ENCODE data around the gene N4BP2L1.

The N4BP2L1 gene

GRCh38 chr13:32430018-32430747 lies 2.3 kb upstream of the N4BP2L1 start:
- DNase-seq, result no peak

GRCh38 chr13:32429433-32429909 lies 1.5 kb upstream of the N4BP2L1 start:
- DNase-seq, result no peak

GRCh38 chr13:32428581-32429432 lies 877 bp upstream of the N4BP2L1 start:
- DNase-seq, result no peak

DNA sequence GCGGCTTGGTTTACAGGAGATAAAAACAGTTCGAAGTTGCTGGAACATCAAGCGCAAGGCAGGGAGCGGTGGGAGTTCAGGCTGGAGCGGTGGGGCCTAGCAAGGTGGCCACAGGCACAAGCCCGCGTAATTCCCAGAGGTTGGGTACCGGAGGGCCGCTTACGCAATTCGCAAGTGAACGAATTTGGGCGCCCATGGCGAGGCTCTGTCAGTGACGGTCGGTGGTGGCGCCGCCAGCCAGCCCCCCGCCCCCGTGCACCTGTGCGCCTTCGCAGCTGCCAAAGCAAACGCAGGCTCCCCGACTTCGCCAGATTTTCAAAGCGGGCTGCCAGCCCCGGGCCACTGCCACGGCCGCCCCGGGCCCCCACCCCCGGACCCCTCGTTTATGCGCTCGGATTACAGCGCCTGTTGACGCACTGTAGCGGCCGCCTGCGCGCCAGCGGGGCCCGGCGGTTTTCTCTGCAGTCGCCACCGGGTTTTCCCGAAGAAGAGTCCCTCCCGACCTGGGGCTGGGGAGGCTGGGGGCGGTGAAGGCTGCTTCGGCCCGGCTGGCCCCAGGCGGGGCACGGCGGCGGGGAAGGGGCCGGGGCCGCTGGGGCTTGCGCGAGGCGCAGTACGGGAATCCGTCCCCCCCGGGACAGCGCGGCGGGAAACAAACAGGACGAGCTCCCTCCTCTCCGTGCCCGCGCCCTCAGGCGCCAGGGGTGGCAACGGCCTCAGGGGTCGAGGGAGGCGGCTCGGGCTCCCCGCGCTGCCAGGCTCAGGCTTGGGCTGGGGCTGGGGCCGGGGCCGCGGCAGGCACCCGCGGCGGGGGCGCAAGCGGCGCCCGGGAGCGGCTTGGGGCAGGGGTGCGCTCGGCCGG lies 709 bp downstream of the N4BP2L1 start:
- DNase-seq, result peak in 1 of 2 experiments; percentile 31

- DNase-seq, result no peak
Measured at GRCh38 chr13:32426191-32426989, 1.5 kb downstream of the N4BP2L1 start.

- no peak for DNase-seq
Measured at GRCh38 chr13:32425158-32425557, 2.8 kb downstream of the N4BP2L1 start.

DNA sequence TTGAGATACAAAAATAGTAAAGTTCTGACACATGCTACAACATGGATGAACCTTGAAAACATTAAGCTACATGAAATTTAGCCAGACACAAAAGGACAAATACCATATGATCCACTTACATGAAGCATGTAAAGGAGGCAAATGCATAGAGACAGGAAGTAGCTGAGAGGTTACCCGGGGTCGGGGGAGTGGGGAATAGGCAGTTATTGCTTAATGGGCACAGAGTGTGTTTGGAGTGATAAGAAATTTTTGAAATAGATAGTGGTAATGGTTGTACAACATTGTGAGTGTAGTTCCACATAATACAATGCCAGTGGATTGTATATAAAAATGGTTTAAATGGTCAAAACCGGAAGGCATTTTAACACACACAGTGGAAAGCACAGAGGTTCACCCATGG lies 4.3 kb downstream of the N4BP2L1 start:
- no peak for DNase-seq

- DNase-seq, result no peak
Measured at GRCh38 chr13:32419862-32420261, 8.1 kb downstream of the N4BP2L1 start.

GRCh38 chr13:32417995-32418394 lies 9.9 kb downstream of the N4BP2L1 start:
- no peak for DNase-seq

- no peak for DNase-seq
Measured at GRCh38 chr13:32415019-32415418, 12.9 kb downstream of the N4BP2L1 start.

GRCh38 chr13:32414580-32414979 lies 13.3 kb downstream of the N4BP2L1 start:
- DNase-seq, result no peak

DNA sequence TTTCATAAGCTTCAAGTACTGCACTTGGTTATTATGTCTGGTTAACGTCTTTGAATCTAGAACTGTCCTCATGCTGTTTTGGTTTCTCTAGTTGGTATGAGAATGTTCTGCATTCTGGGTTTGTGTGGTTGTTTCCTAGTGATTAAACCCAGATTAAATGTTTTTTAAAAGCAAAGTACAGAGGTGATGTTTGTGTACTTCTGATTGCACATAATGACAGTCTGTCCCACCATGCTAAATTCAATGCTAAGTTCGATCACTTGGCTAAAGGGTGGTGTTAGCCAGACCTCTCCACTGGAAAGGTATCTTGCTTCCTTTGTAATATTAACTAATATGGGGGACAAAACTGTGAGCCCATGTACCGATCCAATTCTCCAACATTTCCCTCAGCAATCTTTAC lies 14.6 kb downstream of the N4BP2L1 start:
- DNase-seq, result no peak

- DNase-seq, result no peak
Measured at GRCh38 chr13:32409561-32410421, 18.1 kb downstream of the N4BP2L1 start.

- no peak for DNase-seq
Measured at GRCh38 chr13:32409001-32409313, 19.0 kb downstream of the N4BP2L1 start.

DNA sequence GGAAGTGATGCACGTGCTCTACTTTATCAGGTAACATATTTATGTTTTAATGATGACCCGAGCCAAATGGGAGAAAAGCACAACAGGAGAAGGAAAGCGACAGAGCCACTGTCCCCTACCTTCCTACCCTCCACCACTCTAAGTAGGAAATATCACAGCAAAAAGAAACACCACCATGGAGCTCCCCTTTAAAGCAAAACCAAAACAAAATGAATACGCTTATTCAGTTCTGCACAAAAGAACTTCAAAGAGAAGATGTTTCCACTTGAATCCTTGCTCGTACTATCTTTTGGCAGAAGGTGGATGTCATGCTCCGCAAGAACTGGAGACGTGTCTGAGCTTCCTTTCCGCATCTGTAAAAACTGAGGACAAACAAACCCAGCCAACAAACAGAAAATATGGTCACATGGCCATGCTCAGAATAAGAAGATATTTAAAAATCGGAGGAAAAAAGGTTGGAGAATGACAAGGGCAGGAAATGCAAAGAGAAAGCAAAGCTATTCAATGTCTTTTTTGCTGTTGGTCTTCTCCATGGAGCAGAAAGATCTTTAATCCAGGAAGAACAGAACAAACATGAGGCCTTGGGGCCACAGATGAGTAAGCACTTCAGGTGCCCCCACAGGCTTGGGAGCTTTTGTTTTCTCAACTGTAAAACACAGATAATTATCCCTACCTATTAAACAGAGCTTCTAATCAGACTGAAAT lies 19.5 kb downstream of the N4BP2L1 start:
- DNase-seq, result no peak

DNA sequence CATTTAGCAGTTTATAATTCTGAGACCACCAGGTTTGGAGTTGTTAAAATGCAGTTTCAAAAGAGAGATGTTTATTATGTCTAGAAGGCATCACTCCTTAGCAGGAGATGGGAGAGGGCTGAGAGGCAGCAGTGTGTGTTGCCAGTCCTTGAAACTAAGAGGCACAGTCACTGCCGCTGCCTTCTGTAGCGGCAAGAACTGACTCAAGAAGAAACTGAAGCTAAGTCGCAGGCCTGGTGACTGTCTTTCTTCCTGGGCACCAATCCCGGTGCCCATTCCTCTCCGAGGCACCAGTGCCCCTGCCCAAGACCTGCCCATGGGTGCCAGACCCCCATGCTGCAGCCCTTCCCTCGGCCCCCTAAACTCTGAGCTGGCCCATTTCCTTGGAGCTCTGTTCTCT lies 20.1 kb downstream of the N4BP2L1 start:
- DNase-seq, result no peak

DNA sequence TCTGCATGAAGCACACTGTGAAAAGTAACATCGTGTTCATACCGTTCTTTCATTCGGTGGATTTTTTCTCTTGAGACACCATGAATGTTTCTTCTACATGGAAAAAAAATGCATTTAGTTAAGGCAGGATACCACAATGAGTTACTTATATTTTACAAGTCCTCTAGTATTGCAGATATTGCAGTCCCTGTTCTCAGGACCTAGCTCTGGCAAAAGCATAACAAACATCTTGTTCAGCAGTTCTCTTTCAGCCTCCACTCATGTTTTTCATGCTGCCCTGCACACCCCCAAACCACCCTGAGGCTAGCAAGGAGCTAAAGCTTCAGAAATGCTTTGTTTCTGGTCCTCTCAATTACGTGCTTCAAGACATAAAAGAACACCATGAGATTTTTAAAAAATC lies 24.8 kb downstream of the N4BP2L1 start:
- DNase-seq, result no peak

DNA sequence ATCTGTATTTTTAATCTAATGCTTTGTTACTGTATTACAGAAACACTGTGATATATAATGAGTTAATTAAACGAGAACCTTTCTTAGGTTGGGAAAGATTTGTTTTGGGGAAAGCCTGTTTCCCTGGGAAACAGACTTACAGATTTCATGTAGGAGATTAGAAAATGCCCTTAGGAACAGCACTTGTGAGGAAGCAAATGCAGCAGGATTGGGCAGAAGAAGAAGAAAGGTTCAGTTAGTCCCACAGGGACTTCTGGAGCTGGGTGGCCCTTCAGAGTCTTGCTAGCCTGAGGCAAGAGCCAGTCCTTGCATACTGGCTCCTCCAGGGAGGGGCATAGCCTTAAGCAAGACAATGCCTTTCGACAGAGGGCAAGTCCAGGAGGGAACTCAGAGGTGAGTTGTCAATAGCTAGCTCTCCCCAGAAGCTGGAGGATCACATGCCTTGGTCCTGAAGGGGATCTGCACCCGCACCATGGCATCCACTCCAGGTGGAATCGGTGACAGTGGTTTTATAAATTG lies 36.8 kb downstream of the N4BP2L1 start:
- no peak for DNase-seq

DNA sequence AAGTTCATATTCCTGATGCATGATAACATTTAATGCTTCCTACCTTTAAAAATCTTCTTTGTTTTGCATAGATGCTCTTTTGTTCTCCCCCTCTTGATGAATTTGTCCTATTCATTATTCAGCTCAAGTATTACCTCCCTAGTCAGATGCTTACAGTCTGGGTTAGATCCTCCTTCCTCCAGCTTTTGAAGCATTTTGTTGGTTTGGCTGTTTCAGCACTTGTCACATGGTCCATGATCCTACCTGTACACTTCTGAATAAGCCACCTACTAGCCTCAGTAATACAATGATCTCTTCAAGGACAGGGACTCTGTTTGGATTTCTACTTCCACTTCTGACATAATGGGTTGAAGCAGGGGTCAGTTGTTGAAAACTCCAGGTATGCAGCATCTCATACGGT lies 37.4 kb downstream of the N4BP2L1 start:
- no peak for DNase-seq

- no peak for DNase-seq
Measured at GRCh38 chr13:32390048-32390447, 37.9 kb downstream of the N4BP2L1 start.

DNA sequence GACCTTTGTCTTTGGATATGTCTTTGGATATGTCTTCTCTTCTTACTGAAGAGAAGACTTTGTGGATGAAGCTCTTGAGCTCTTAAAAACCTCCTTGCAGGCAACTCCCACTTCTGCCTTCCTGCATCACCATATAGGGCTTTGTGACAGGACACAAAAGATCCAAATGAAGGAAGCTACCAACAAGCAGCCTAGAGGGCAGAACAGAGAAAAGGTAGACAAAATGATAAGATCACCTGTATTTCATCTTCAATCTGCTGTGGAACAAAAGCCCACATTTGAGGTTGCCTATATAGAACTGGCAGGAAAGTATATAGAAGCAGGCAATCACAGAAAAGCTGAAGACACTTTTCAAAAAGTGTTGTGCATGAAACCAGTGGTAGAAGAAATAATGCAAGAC lies 42.5 kb downstream of the N4BP2L1 start:
- DNase-seq, result no peak

Measured in NCI-H1930 (cell line).